HL-60/S4 treated with phorbol 12-myristate 13-acetate at 8.2 ng/mL for 4 days and 3 days (cell line): ENCODE data around the gene TYMP.
"Not testable (repeated sequence)": the region's sequence is repeated elsewhere in the genome, so short reads cannot be mapped to it uniquely, and the experiment has no call there.

ENCODE experiments used
- in situ Hi-C: fragments of 300-500 bp; cut with MboI; formaldehyde crosslinking; loops from 2 replicates; pipeline ENCODE4 v1.15.0; 2022; ENCODE audit warnings: low sequenced_read_pairs

TYMP gene

DNA sequence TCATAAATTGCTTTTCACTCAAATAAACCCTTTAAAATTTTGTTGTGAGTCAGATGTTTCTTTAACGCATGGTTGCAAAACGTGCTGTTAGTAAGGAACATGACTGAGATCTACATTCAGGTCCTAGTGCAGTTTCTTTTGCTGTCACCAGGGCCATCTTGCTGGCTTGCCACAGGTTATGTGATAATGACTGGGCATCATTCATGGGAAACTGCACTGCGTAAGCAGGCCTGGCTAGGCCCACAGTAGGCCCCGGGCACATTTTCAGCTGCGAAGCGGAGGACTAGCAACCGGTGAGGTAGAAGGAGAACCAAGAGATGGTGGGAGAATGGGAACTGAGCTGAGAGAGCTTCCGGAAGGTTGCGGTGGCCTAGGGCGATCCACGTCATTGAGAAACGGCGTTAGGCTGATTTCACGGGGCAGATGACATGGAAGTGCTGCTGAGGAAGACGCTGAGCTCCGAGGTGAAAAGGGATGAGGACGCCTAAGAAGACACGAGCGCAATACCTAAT is 12.7 kb upstream of the TYMP start:
- in situ Hi-C loops: no loop called here

DNA sequence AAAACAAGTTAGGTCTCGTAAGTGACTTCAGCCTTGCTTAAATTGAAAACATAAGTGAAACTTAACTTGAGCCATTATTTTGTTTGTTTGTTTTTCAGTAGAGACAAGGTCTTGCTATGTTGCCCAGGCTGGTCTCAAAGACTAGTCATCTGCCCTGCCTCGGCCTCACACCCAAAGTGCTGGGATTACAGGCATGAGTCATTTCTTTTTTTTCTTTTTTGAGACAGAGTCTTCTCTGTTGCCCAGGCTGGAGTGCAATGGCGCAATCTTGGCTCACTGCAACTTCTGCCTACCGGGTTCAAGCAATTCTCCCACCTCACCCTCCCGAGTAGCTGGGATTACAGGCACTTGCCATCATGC is 11.8 kb upstream of the TYMP start:
- in situ Hi-C loops: not testable (repeated sequence)

DNA sequence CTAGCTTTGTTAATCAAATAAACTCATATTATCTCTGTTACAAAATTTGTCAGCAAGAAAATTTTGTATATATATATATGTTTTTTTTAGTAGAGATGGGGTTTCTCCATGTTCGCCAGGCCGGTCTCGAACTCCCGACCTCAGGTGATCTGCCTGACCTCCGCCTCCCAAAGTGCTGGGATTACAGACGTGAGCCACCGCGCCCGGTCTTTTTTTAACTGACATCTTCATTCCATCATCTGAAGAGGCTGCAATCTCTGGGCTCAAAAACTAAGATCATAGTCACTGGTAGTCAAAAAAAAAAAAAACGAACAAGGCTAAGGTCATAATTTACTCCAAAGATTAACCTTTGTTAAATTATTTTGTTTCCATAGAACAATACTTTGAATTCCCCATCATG is 10.6 kb upstream of the TYMP start:
- in situ Hi-C loops: no loop called here

DNA sequence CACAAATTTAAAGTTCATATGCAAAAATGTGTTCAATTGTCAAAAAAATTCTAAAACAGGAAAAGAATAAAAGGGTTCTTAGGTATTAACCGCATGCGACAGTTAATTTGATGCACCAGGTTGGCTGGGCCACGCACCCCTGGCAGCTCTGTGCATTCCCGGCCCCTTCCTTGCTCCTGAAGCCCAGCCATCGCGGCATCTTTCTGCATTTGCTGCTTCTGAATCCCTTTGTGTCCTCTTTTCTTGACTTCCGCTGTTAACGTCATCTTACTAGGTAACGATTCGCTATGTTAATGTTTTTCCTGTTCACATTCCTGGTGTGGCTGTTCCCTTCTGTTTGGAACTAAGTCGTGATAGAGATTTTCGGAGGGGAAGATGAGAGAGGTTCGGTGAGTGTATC is 8.0 kb upstream of the TYMP start:
- in situ Hi-C loops: no loop called here

DNA sequence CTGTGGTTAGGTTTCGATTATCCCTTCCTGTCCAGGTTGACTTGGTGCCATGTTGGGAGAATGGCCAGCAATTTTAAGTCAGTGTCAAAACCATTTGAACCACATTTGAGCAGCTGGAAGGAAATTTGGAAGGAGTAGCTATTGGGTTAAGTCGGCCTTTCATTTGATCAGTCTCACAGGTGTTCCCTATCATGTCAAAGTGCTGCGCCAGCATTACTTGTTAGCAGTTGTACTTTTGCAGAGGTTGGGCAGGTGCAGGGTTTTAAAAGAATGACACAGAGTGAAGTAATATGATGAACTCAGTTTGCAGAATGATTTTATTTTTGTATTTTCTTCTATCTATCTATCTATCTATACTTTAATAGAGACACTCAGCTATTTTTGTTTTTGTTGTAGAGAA is 6.4 kb upstream of the TYMP start:
- in situ Hi-C loops: no loop called here

DNA sequence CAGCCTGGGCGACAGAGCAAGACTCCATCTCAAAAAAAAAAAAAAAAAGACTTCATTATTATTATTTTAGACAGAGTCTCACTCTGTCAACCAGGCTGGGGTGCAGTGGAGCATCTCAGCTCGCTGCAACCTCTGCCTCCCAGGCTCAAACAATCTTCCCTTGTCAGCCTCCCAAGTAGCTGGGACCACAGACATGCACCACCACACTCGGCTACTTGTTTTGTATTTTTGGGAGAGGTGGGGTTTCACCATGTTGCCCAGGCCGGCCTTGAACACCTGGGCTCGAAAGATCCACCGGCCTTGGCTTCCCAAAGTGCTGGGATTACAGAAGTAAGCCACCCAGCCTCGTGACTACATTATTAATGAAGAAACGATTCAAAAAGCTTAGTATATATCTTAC is 5.3 kb upstream of the TYMP start:
- in situ Hi-C loops: no loop called here

DNA sequence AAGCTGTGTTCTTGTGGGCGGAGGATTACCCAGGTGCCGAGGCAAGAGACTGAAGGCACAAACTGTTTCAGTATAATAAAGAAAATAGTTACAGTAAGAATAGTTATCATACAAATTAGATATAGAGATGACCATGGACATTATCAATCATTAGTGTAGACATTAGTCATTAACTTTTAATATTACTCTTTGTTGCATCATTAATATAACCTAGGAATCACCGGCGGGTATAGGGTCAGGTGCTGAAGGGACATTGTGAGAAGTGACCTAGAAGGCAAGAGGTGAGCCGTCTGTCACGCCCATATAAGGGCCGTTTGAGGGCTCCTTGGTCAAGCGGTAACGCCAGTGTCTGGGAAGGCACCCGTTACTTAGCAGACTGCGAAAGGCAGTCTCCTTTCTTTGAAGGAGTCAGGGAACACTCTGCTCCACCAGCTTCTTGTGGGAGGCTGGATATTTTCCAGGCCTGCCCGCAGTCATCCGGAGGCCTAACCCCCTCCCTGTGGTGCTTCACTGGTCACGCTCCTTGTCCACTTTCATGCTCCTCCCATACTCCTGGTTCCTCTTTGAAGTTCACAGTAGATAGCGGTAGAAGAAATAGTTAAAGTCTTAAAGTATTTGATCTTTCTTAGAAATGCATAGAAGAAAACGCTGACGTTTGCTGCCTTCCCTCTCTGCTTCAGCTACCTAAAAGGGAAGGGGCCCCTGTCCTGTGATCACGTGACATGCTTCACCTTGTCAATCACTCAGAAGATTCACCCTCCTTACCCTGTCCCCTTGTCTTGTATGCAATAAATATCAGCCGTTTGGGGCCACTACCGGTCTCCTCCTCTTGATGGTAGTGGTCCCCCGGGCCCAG is 4.3 kb upstream of the TYMP start:
- in situ Hi-C loops: not testable (repeated sequence)

DNA sequence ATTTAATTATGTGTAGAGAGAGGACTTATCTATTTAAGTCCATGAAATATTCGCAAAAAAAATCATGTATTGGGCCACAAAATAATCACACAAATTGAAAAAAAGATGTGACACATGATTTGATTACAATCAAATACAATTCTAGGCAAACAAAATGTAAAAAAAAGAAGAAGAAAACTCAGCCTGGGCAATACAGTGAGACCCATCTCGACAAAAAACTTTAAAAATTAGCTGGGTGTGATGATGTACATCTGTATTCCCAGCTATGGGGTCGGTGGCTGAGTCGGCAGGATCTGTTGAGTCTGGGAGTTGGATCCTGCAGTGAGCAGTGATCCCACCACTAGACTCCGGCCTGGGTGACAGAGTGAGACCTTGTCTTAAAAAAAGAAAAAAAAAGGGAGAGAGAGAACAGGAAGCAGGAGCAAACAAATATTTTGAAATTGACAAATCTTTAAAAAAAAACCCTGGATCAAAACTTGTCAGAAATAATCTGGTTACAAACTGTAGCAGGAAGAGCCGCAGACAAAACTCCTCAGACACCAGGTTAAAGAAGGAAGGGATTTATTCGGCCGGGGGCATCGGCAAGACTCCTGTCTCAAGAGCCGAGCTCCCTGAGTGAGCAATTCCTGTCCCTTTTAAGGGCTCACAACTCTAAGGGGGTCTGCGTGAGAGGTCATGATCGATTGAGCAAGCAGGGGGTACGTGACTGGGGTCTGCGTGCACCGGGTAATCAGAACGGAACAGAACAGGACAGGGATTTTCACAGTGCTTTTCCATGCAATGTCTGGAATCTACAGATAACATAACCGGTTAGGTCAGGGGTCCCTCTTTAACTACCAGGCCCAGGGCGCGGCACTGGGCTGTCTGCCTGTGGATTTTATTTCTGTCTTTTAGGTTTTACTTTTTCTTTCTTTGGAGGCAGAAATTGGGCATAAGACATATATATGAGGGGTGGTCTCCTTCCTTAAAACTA is 3.3 kb upstream of the TYMP start:
- in situ Hi-C loops: no loop called here

DNA sequence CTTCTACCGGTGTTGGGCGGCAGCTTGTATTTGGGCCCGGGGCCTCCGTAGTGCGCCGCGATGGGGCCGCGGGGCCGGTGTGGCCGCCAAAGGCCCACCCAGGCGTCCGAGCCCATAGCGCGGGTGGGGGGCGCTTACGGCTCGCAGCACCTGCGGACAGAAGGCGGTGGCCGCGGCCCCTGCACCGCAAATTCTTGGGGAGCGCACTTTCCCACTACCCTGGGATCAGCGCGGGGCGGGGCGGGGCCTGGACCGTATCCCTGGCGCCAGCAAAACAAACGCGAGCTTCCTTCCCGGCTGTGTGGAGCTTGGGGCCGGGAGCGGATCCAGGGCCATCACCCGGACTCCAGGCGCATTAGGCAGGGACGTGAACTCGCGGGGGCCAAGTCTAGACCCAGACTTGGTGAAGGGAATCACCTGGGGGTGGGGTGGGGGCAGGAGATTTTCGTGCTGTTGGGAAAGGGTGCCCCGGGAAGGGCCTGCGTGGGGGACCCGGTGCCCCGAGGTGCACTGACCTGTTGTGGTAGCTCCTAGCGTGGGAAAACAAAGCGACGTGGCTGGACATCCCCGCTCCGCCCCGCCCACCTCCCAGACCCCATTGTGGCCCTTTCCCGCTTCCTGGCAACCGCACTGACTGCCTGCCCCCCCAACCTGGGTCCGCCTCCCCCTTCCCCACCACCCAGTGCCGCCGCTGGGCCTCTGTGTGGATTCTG is 2.3 kb upstream of the TYMP start:
- in situ Hi-C loops: no loop called here

DNA sequence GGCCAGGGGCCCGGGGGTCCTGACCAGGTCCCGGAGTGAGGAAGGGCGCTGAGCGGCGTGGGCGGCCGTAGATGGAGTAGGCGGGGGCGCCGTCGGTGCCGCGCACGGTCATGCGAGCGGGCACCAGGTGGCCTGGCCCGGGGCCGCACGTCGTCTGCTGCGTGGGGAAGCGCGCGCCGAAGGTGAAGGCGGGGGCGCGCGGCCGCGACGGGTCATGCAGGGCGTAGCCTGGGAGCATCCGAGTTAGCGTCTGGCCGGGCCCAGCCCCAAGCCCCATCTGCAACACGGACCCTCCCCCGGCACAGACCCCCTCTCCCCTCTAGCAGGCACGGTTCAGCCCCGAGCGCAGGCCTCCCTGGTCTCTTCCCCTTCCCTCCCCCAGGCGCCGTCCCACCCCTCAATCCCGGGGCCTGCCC is 1.7 kb upstream of the TYMP start:
- in situ Hi-C loops: no loop called here

DNA sequence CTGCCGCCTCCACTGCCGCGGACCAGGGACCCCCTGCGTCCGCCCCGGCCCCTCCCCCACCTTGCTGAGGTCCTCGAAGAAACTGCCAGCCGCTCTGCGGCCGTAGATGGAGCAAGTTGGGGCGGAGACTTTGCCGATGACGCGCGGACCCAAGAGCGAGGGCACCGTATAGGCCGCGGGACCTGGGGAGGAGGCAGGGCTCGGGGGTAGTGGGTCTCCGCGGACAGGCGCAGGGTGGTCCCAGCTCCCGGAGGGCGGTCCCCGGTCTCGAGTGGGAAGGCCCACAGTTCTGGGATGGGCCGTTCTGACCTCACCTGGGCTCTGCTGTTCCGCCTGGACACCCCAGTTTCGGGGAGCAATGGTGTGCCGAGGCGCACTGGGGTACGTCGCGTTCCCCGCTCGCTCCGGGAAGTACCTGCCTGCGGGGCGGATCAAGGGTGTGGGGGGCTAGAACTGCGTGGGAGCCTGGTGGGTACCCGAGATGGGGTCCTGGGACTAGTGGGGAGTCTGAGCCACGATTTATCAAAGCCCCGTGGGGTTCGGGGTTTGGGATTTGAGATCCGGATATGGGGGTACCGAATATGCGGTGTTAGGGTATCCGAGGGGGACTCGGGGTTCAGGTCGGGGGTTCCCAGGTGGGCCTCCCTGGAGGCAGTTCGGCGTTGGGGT is 1.2 kb upstream of the TYMP start:
- in situ Hi-C loops: no loop called here

DNA sequence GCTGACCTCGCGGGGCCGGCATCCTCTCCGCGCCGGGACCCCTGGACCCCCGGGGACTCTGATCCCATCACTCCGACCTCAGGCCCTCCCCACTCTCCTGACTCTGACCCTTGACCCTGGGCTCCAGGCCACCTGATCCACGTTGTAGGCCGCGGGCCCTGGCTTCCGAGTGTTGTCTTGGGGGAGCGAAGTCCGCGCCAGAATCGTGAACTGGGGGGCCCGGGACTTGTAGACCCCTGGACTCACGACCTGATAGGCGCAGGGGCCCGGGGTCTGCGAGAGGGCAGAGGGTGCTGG is 716 bp upstream of the TYMP start:
- in situ Hi-C loops: no loop called here

DNA sequence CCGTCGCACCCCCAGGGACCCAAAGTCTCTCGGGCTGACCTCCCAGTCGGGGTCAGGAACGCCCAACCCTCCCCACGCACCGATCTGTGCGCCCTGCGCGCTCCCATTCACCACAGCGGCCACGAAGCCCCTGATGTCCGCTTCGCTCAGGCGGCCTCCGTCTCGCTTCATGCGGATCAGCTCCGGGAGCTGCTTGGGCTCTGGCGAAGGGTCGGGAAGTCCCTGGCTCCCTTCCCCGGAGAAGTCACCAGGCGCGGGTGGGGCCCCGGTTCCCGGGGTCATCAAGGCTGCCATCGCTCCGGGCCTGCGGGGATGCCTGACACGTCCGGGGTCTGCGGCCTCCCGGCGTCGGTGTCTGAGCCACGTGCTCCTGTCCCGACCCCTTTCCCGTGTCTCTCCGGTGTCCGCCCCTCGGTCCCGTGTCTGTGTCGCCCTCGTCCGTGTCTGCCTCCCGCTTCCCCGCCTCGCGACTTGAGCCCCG is 356 bp downstream of the TYMP start:
- in situ Hi-C loops: no loop called here

DNA sequence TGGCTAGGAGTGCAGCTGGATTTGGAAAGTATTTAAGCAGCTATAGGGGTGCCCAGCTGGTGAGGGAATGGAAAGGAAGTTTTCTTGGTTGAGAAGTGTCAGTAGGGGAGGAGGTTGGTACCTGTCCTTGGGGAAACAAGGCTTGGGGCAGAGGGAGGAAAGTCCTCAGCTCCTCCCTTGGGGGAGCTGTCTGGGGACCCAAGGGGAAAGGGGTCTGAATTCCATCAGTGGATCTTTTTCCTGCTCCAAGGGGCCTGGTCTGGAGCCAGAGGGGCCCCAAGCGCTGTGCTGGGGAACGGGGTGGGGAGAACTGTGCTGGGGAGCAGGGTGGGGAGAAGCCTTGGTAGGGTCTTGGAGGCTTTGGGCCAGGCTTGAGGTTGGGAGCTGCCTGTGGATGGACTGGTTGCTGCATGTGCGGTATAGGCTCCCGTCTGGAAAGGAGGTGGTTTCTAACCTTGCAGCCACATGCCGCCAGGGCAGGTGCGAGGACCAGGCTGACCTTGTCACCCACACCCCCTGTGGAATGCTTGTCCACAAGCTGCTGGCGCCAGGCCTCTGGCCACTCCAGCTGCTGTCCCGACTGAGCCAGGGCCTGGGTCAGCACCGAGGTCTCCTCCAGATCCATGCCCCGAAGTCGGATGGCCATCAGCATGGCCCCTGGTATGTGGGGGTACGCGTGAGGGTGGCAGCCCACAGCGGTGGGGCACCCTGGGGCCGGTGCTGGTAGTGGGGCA is 963 bp downstream of the TYMP start:
- in situ Hi-C loops: no loop called here

DNA sequence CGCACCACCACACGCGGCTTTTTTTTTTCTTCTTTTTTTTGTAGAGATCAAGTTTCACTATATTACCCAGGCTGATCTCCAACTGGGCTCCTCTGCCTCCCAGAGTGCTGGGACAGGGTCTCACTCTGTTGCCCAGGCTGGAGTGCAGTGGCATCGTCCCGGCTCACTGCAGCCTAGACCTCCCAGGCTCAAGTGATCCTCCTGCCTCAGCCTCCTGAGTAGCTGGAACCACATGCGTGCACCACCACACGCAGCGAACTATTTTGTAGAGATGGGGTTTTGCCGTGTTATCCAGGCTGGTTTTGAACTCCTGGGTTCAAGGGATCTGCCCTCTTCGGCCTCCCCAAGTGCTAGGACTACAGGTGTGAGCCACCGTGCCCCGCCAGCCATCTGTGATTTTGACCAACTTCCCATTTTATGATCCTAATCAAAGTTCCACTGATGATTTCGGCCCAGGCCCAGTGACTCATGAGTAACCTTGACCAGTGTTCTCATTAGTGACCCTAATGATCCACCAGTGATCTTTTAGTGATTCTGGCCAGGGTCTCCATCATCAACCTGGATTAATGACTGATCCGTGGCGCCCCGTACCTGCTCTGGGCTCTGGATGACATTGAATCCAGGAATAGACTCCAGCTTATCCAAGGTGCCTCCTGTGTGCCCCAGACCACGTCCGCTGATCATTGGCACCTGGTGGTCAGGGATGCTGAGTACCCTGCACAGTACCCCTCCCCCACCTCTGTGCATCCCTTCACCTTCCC is 1.7 kb downstream of the TYMP start:
- in situ Hi-C loops: no loop called here

DNA sequence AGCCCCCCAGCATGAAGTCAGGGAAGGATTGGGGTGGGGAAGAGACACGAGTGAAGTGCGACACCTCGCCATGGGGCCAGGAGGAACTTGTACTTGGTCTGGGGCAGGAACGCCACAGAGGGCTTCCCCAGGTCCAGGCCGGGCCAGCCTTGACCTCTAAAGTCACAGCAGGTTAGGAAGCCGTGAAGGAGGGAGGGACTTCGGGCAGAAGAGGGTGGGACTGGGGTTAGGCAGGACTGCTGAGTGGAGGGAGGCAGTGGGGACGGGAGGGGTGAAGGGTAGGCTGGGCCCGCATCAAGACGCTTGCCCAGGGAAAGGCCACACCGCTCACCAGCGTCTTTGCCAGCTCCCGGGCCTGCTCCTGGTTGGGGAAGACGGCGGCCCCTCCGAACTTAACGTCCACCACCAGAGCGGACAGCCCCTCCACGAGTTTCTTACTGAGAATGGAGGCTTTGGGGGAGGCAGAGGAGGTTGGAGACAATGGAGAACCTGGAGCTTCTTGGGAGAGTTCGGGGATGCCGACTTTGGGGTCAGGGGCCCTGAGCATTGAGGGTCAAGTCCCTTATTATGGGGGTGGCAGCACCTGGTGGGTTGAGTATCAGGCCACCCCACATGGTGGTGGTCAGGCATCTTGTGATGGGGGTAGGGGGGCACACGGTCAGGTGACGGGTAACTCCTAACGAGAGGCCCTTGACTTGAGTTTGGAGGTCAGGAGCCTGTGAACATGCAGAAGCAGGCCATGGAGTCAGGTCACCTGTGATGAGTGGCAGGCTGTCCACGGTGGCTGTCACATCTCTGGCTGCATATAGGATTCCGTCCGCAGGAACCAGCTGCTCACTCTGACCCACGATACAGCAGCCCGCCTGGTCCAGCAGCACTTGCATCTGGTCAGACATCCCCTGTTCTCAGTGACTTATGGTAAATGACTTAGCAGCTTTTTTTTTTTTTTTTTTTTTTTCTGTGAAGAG is 2.7 kb downstream of the TYMP start:
- in situ Hi-C loops: no loop called here

DNA sequence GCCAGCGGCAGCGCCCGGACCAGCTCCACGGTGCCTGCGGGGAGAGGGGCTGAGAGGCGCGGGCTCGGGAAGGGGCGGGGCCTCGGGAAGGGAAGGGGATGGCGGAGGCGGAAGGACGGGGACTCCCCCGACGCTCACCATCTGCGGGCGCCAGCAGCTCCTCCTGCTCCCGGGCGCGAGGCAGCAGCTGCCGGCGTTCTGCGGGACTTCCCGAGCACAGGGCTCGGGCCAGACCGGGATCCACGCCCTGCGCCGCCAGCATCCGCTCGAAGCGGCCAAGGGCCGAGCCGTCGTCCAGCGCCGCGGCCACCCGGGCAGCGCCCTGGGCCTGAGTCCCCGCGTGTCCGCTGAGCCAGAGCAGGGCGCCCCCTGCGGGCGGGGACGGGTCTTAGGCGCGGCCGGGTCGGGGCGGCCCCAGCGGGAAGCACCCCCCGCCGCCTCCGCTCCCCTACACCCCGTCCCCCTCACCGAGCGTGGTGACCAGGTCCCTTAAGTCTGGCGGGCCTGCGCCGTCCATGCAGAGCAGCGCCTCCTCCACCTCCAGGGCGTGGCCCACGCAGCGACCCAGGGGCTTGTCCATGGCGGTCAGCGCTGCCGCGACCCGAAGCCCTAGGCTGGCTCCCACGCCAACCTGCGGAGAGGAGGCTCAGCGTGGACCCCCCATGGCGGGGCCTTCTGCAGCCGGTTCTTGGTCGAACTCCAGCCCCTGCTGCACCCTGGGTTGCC is 3.5 kb downstream of the TYMP start:
- in situ Hi-C loops: no loop called here

DNA sequence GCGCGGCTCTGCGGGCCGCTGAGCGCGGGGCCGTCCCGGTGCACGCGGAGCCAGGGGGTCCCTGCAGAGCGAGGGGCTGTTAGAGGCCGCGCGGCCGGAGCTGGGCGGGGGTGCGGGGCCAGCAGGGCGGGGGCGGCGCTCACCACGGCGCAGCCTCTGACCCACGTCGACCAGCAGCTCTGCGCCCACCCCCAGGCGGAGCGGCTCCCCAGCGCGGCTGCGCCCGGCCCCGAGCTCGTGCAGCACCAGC is 4.0 kb downstream of the TYMP start:
- in situ Hi-C loops: no loop called here
